H1 (cell line): Measurements from ENCODE around the gene TMEM258.

ENCODE experiments used
- CTCF ChIP-seq, 3 experiments: IDR thresholded peaks; 1 replicate in 2 of 3; 2 replicates in 1 of 3; pipeline versions ENCODE4 v1.5.1 to v1.6.1; 2011; ENCODE audit warnings: low read length in 3 of 3, mild to moderate bottlenecking in 3 of 3, inconsistent platforms in 2 of 3, low read depth in 1 of 3, moderate library complexity in 1 of 3; ENCODE audit not compliant: insufficient read depth in 1 of 3; ENCODE audit errors: control extremely low read depth in 1 of 3
- RNF2 ChIP-seq: fragments of 200-900, 300-1000 bp; sonication (generic); IDR thresholded peaks from 2 replicates; pipeline ENCODE4 v1.7.1; 2016; ENCODE audit warnings: borderline replicate concordance, low read depth, mild to moderate bottlenecking, antibody characterized with exemption, low read length; ENCODE audit not compliant: poor library complexity, severe bottlenecking; ENCODE audit errors: missing control alignments

- TF ChIP-seq CTCF (IDR thresholded peaks at IDR 0.05; ENCODE audit: control extremely low read depth in 1 of 3, insufficient read depth in 1 of 3, low read depth in 1 of 3, low read length in 3 of 3) (no peak), RNF2 (no peak)
These were observed 10.1 kb downstream of the TMEM258 start for GRCh38 chr11:61782299-61782698.
